Activated CD8-positive, alpha-beta memory T cell treated with anti-CD3 and anti-CD28 coated beads, Interleukin-2, amount 50 U/mL, for 4 hours (primary cell): ENCODE measurements around the gene MAEA.
"Not testable (repeated sequence)": the region's sequence is repeated elsewhere in the genome, so short reads cannot be mapped to it uniquely, and the experiment has no call there.

Experiments
- DNase-seq: peaks from one replicate; pipeline ENCODE4 v3.0.0-alpha.2; 2020

MAEA gene

GRCh38 chr4:1285151-1285789 lies 4.4 kb upstream of the MAEA start:
- DNase-seq = no peak

- DNase-seq = no peak
Observed at GRCh38 chr4:1285790-1286553, 3.7 kb upstream of the MAEA start.

GRCh38 chr4:1288786-1289185 lies 905 bp upstream of the MAEA start:
- no peak for DNase-seq

GRCh38 chr4:1290165-1290977 lies 680 bp downstream of the MAEA start:
- DNase-seq = no peak

- no peak for DNase-seq
Observed at GRCh38 chr4:1291091-1291490, 1.4 kb downstream of the MAEA start.

GRCh38 chr4:1291996-1292702 lies 2.5 kb downstream of the MAEA start:
- no peak for DNase-seq

- not testable (repeated sequence) for DNase-seq
Observed at GRCh38 chr4:1292703-1293011, 3.0 kb downstream of the MAEA start.

- DNase-seq = no peak
Observed at GRCh38 chr4:1293531-1293941, 3.8 kb downstream of the MAEA start.

GRCh38 chr4:1293991-1294390 lies 4.3 kb downstream of the MAEA start:
- no peak for DNase-seq

- DNase-seq = no peak
Observed at GRCh38 chr4:1294424-1294823, 4.7 kb downstream of the MAEA start.

- no peak for DNase-seq
Observed at GRCh38 chr4:1294891-1295290, 5.2 kb downstream of the MAEA start.

- DNase-seq = no peak
Observed at GRCh38 chr4:1295405-1296055, 5.8 kb downstream of the MAEA start.

GRCh38 chr4:1296324-1297022 lies 6.8 kb downstream of the MAEA start:
- no peak for DNase-seq

GRCh38 chr4:1297023-1297395 lies 7.3 kb downstream of the MAEA start:
- no peak for DNase-seq

- DNase-seq = no peak
Observed at GRCh38 chr4:1297456-1298325, 8.0 kb downstream of the MAEA start.

GRCh38 chr4:1298461-1298860 lies 8.8 kb downstream of the MAEA start:
- DNase-seq = no peak

GRCh38 chr4:1299301-1299860 lies 9.7 kb downstream of the MAEA start:
- DNase-seq = peak; percentile 7

- DNase-seq = no peak
Observed at GRCh38 chr4:1300466-1301455, 11.1 kb downstream of the MAEA start.

GRCh38 chr4:1302159-1302558 lies 12.5 kb downstream of the MAEA start:
- no peak for DNase-seq
